OCI-LY7 (cell line): Measurements from ENCODE around the gene SPPL3. TPM values are rescaled to one million over a fixed set of nuclear protein-coding genes. Genes with fewer than 3 reads are reported as not detected.

Experiments used
- BruUV-seq: library from RNA; stranded (reverse); fragments of 400-500 nt; replicated peaks from 2 replicates; lab custom pipeline; 2021; lab: Mats Ljungman, UMichigan
- CTCF ChIA-PET: fragments of 300-600 bp; sonication (Branson Sonifier 250); formaldehyde crosslinking; loops from one replicate; lab custom pipeline; 2022; ENCODE audit warnings: antibody characterized with exemption; ENCODE audit not compliant: unreplicated experiment; lab: Charles Lee
- POLR2A ChIA-PET: fragments of 300-600 bp; sonication (Branson Sonifier 250); formaldehyde crosslinking; loops from one replicate; lab custom pipeline; 2022; ENCODE audit warnings: antibody characterized with exemption; lab: Charles Lee
- DNase-seq: peaks from one replicate; pipeline ENCODE4 v3.0.0-alpha.2; 2015; ENCODE audit warnings: low spot score
- H2AFZ ChIP-seq: fragments of 200-600 bp; sonication (generic), shearing (Covaris generic); 2 replicates; pipeline ENCODE4 v1.6.1; 2014; ENCODE audit warnings: mild to moderate bottlenecking, antibody characterized with exemption, low read length, moderate library complexity
- H3K27ac ChIP-seq: fragments of 200-600 bp; sonication (generic); 2 replicates; pipeline ENCODE4 v1.5.1; 2014; ENCODE audit warnings: mixed run types, low read depth, mild to moderate bottlenecking, moderate library complexity, low read length, inconsistent platforms; ENCODE audit not compliant: poor library complexity, severe bottlenecking
- H3K36me3 ChIP-seq: fragments of 200-600 bp; sonication (generic); 2 replicates; pipeline ENCODE4 v1.6.1; 2014; ENCODE audit warnings: mild to moderate bottlenecking, antibody characterized with exemption, low read length, moderate library complexity, mixed read lengths; ENCODE audit not compliant: insufficient read depth
- H3K4me1 ChIP-seq: fragments of 200-600 bp; sonication (generic); 2 replicates; pipeline ENCODE4 v1.5.1; 2014; ENCODE audit warnings: mild to moderate bottlenecking, low read length; ENCODE audit not compliant: insufficient read depth, poor library complexity, severe bottlenecking
- H3K4me2 ChIP-seq: fragments of 200-600 bp; sonication (generic); 2 replicates; pipeline ENCODE4 v1.6.1; 2014; ENCODE audit warnings: mild to moderate bottlenecking, low read length
- H3K4me3 ChIP-seq: fragments of 200-600 bp; sonication (generic); 2 replicates; pipeline ENCODE4 v1.5.1; 2014; ENCODE audit warnings: mild to moderate bottlenecking, low read depth, low read length; ENCODE audit not compliant: poor library complexity, severe bottlenecking
- H3K79me2 ChIP-seq: fragments of 200-600 bp; sonication (generic); 2 replicates; pipeline ENCODE4 v1.6.1; 2016; ENCODE audit warnings: low read depth, mild to moderate bottlenecking, low read length, moderate library complexity, mixed read lengths; ENCODE audit not compliant: insufficient read depth
- H3K9me2 ChIP-seq: fragments of 200-600 bp; sonication (generic); 2 replicates; pipeline ENCODE4 v1.6.1; 2016; ENCODE audit warnings: mild to moderate bottlenecking, low read length, mixed read lengths; ENCODE audit not compliant: insufficient read depth
- H3K9me3 ChIP-seq: fragments of 200-600 bp; sonication (generic); 2 replicates; pipeline ENCODE4 v1.6.1; 2014; ENCODE audit warnings: mild to moderate bottlenecking, mixed run types, low read length, mixed read lengths
- H4K20me1 ChIP-seq: fragments of 200-600 bp; sonication (generic); 2 replicates; pipeline ENCODE4 v1.6.1; 2014; ENCODE audit warnings: mild to moderate bottlenecking, antibody characterized with exemption, low read length, moderate library complexity, mixed read lengths; ENCODE audit not compliant: insufficient read depth
- CTCF ChIP-seq: fragments of 200-600 bp; sonication (generic); conservative IDR thresholded peaks from 2 replicates; pipeline ENCODE4 v1.5.1; 2014; ENCODE audit warnings: mild to moderate bottlenecking, antibody characterized with exemption, low read length, moderate library complexity, mixed read lengths
- EZH2phosphoT487 ChIP-seq: fragments of 200-600 bp; sonication (generic); IDR thresholded peaks from 2 replicates; pipeline ENCODE4 v1.6.1; 2018; ENCODE audit warnings: low read depth, borderline replicate concordance, mild to moderate bottlenecking, mixed run types, antibody characterized with exemption, low read length, moderate library complexity, mixed read lengths
- intact Hi-C: fragments of 100-400 bp; cut with micrococcal nuclease; formaldehyde crosslinking; loops from one replicate; pipeline ENCODE4 v1.10.0; 2022; ENCODE audit not compliant: unreplicated experiment
- total RNA-seq, 2 experiments: library from RNA; depleted of rRNA in 1 of 2; stranded (reverse); fragments of >200 nt in 1 of 2; shearing (Covaris generic) in 1 of 2; gene quantifications; 2 replicates each; pipeline ENCODE4 v1.2.3, GENCODE V29; 2014 to 2022

SPPL3 gene
- total RNA-seq, 2 experiments from 2014 or later: 8.6 to 36.6 TPM

GRCh38 chr12:120944645-120945217, 40.6 kb upstream of the SPPL3 start:
- ChIA-PET CTCF (no interaction called here), POLR2A (no interaction called here)
- no peaks in the 10 kb centered on the region for H3K79me2 ChIP-seq
- H4K20me1 ChIP-seq: no peaks in the 10 kb centered on the region
- H3K27ac ChIP-seq: no peak overlapping the region
- no peaks in the 10 kb centered on the region for H3K9me3 ChIP-seq
- no peak overlapping the region for H3K4me2 ChIP-seq
- no peaks in the 10 kb centered on the region for H3K36me3 ChIP-seq
- no peak overlapping the region for H3K4me3 ChIP-seq
- intact Hi-C loops: no loop called here
- peak; percentile 51 for DNase-seq
- no peak for TF ChIP-seq EZH2phosphoT487
- TF ChIP-seq CTCF: peak; percentile 83
- H3K4me1 ChIP-seq: no peaks in the 10 kb centered on the region
- BruUV-seq: no TSS peak
- H3K9me2 ChIP-seq: no peaks in the 10 kb centered on the region
- no peak overlapping the region for H2AFZ ChIP-seq

GRCh38 chr12:120943482-120943881, 39.3 kb upstream of the SPPL3 start:
- H3K4me2 ChIP-seq: no peak overlapping the region
- H2AFZ ChIP-seq: no peak overlapping the region
- intact Hi-C loops: no loop called here
- H4K20me1 ChIP-seq: no peaks in the 10 kb centered on the region
- H3K4me3 ChIP-seq: no peak overlapping the region
- ChIA-PET CTCF (no interaction called here), POLR2A (interaction anchor here (0.7 kb wide), 4 partner anchors 16 to 185 kb away, joined by 3 to 7 read pairs (median 4); no protein-coding TSS in a partner anchor)
- H3K9me3 ChIP-seq: no peaks in the 10 kb centered on the region
- no peak for DNase-seq
- BruUV-seq: no TSS peak
- H3K4me1 ChIP-seq: no peaks in the 10 kb centered on the region
- no peaks in the 10 kb centered on the region for H3K9me2 ChIP-seq
- no peaks in the 10 kb centered on the region for H3K79me2 ChIP-seq
- no peaks in the 10 kb centered on the region for H3K36me3 ChIP-seq
- no peak for TF ChIP-seq EZH2phosphoT487
- no peak for TF ChIP-seq CTCF
- no peak overlapping the region for H3K27ac ChIP-seq

- TF ChIP-seq CTCF (no peak), EZH2phosphoT487 (no peak)
- Histone ChIP-seq H3K79me2 (no peaks in the 10 kb centered on the region), H3K4me2 (no peak overlapping the region), H3K36me3 (no peaks in the 10 kb centered on the region), H3K9me3 (no peaks in the 10 kb centered on the region), H3K4me1 (no peaks in the 10 kb centered on the region), H3K9me2 (no peaks in the 10 kb centered on the region), H3K27ac (no peak overlapping the region), H3K4me3 (no peak overlapping the region), H2AFZ (no peak overlapping the region), H4K20me1 (no peaks in the 10 kb centered on the region)
- BruUV-seq: no TSS peak
- intact Hi-C loops: no loop called here
- DNase-seq: no peak
- ChIA-PET CTCF (no interaction called here), POLR2A (interaction anchor here (0.6 kb wide), 2 partner anchors 11 to 111 kb away, joined by 3 to 4 read pairs; no protein-coding TSS in a partner anchor)
Observed at GRCh38 chr12:120941846-120942405, 37.8 kb upstream of the SPPL3 start.
